Endothelial cell of umbilical vein (primary cell): Measurements from ENCODE around the gene LRSAM1. TPM values are rescaled to one million over a fixed set of nuclear protein-coding genes. Genes with fewer than 3 reads are reported as not detected.

ENCODE experiments used
- BruUV-seq: library from RNA; stranded (reverse); fragments of 400-500 nt; replicated peaks from 2 replicates; lab custom pipeline; 2021; lab: Mats Ljungman, UMichigan
- CTCF ChIA-PET: fragments of 300-600, 350-600 bp; sonication (Branson Sonifier 250); formaldehyde crosslinking; loops from one replicate; lab custom pipeline; 2021; ENCODE audit warnings: antibody characterized with exemption, inconsistent platforms; lab: Charles Lee
- POLR2A ChIA-PET: fragments of 300-600, 350-600 bp; sonication (Branson Sonifier 250); formaldehyde crosslinking; loops from one replicate; lab custom pipeline; 2021; ENCODE audit warnings: antibody characterized with exemption, inconsistent platforms; lab: Charles Lee
- DNase-seq: peaks from one replicate; pipeline ENCODE4 v3.0.0-alpha.2; 2011; ENCODE audit warnings: low read depth, low spot score
- FAIRE-seq: peaks from 2 replicates; lab custom pipeline; 2011; peaks lifted over from hg19 to GRCh38; lab: Jason Lieb, UNC
- H2AFZ ChIP-seq: 2 replicates; pipeline ENCODE4 v1.6.0; 2012; ENCODE audit warnings: low read depth, low read length, control low read depth, inconsistent platforms
- H3K27ac ChIP-seq: 2 replicates; pipeline ENCODE4 v1.5.1; 2011; ENCODE audit warnings: low read depth, mild to moderate bottlenecking, control low read depth, low read length, moderate library complexity; ENCODE audit not compliant: insufficient read depth
- H3K27me3 ChIP-seq, 2 experiments: 2 replicates each; pipeline versions ENCODE4 v1.6.0 to v1.6.1; 2011; ENCODE audit warnings: low read length in 2 of 2, mixed read lengths in 1 of 2; ENCODE audit not compliant: control insufficient read depth in 2 of 2, insufficient read depth in 2 of 2
- H3K36me3 ChIP-seq, 2 experiments: 2 replicates in 1 of 2; 3 replicates in 1 of 2; pipeline ENCODE4 v1.5.1; 2011; ENCODE audit warnings: low read length in 2 of 2, mild to moderate bottlenecking in 1 of 2, moderate library complexity in 1 of 2; ENCODE audit not compliant: control insufficient read depth in 2 of 2, insufficient read depth in 2 of 2; ENCODE audit errors: extremely low read depth in 1 of 2
- H3K4me1 ChIP-seq: 3 replicates; pipeline ENCODE4 v1.5.1; 2011; ENCODE audit warnings: mild to moderate bottlenecking, low read length; ENCODE audit not compliant: control insufficient read depth, insufficient read depth; ENCODE audit errors: extremely low read depth
- H3K4me2 ChIP-seq: 2 replicates; pipeline ENCODE4 v1.6.1; 2011; ENCODE audit warnings: low read length, control low read depth, mixed read lengths; ENCODE audit not compliant: insufficient read depth
- H3K4me3 ChIP-seq, 3 experiments: fragments of 200-600 bp in 1 of 3; sonication (generic), shearing (Covaris generic) in 1 of 3; replicated peaks in 1 of 3; 2 replicates each; pipeline ENCODE4 v1.5.1; 2011 to 2016; ENCODE audit warnings: control low read depth in 3 of 3, low read length in 3 of 3, mild to moderate bottlenecking in 2 of 3, inconsistent platforms in 1 of 3, low read depth in 1 of 3, moderate library complexity in 1 of 3; ENCODE audit not compliant: insufficient read depth in 1 of 3
- H3K79me2 ChIP-seq: 2 replicates; pipeline ENCODE4 v1.6.0; 2012; ENCODE audit warnings: low read length, inconsistent platforms; ENCODE audit not compliant: control insufficient read depth, insufficient read depth
- H3K9ac ChIP-seq: replicated peaks from 2 replicates; pipeline ENCODE3; 2011; ENCODE audit warnings: low read length, control low read depth; ENCODE audit not compliant: insufficient read depth; ENCODE audit errors: extremely low read depth
- H3K9me1 ChIP-seq: replicated peaks from 3 replicates; pipeline ENCODE4 v1.6.0; 2011; ENCODE audit warnings: mild to moderate bottlenecking, low read length; ENCODE audit not compliant: control insufficient read depth, insufficient read depth; ENCODE audit errors: extremely low read depth
- H3K9me3 ChIP-seq: replicated peaks from 2 replicates; pipeline ENCODE4 v1.5.1; 2012; ENCODE audit warnings: low read length, inconsistent platforms; ENCODE audit not compliant: control insufficient read depth, insufficient read depth
- H4K20me1 ChIP-seq: replicated peaks from 2 replicates; pipeline ENCODE3; 2011; ENCODE audit warnings: mild to moderate bottlenecking, low read length; ENCODE audit not compliant: control insufficient read depth, insufficient read depth; ENCODE audit errors: extremely low read depth
- CTCF ChIP-seq, 2 donors: IDR thresholded peaks; 1 replicate in 1 of 2; 2 replicates in 1 of 2; pipeline ENCODE4 v1.5.1; 2011; ENCODE audit warnings: low read length in 2 of 2, mild to moderate bottlenecking in 2 of 2, moderate library complexity in 2 of 2, control low read depth in 1 of 2, inconsistent platforms in 1 of 2, low read depth in 1 of 2; ENCODE audit not compliant: insufficient read depth in 1 of 2; ENCODE audit errors: extremely low read depth in 1 of 2
- EZH2 ChIP-seq: IDR thresholded peaks from 2 replicates; pipeline ENCODE4 v1.6.1; 2012; ENCODE audit warnings: borderline replicate concordance, low read depth, mild to moderate bottlenecking, moderate library complexity, low read length, inconsistent platforms; ENCODE audit not compliant: severe bottlenecking
- FOS ChIP-seq: IDR thresholded peaks from 2 replicates; pipeline ENCODE4 v1.6.1; 2011; ENCODE audit warnings: mild to moderate bottlenecking, low read length, moderate library complexity, borderline replicate concordance; ENCODE audit not compliant: insufficient read depth
- GATA2 ChIP-seq: IDR thresholded peaks from 2 replicates; pipeline ENCODE4 v1.7.0; 2011; ENCODE audit warnings: low read depth, mild to moderate bottlenecking, moderate library complexity, mixed read lengths, low read length; ENCODE audit not compliant: insufficient read length, insufficient read depth
- JUN ChIP-seq: IDR thresholded peaks from 2 replicates; pipeline ENCODE4 v1.6.1; 2011; ENCODE audit warnings: borderline replicate concordance, low read depth; ENCODE audit not compliant: insufficient read length, insufficient read depth
- MYC ChIP-seq: IDR thresholded peaks from one replicate; pipeline ENCODE4 v1.6.1; 2011; ENCODE audit warnings: mild to moderate bottlenecking, low read depth, low read length
- POLR2A ChIP-seq: IDR thresholded peaks from 2 replicates; pipeline ENCODE4 v1.6.1; 2012; ENCODE audit warnings: low read depth, mild to moderate bottlenecking, control low read depth, low read length
- POLR2AphosphoS5 ChIP-seq: IDR thresholded peaks from 2 replicates; pipeline ENCODE4 v1.6.1; 2012; ENCODE audit warnings: low read depth, mild to moderate bottlenecking, control low read depth, low read length, moderate library complexity; ENCODE audit not compliant: insufficient read depth
- dilution Hi-C: fragments of 300-500 bp; cut with MboI; formaldehyde crosslinking; loops from one replicate; pipeline ENCODE4 v1.15.0; 2019; ENCODE audit warnings: low sequenced_read_pairs; ENCODE audit not compliant: extremely low pct_ligation_motif_present
- intact Hi-C: fragments of 100-400 bp; cut with micrococcal nuclease; formaldehyde crosslinking; loops from one replicate; pipeline ENCODE4 v1.10.0; 2022
- polyA plus RNA-seq, 4 experiments: library from polyadenylated mRNA; depleted of rRNA in 3 of 4; stranded (reverse) in 3 of 4; unstranded in 1 of 4; fragments of >200 nt; gene quantifications; 2 replicates each; pipeline versions ENCODE4 v1.2.1 to v1.2.3, GENCODE V29; 2011 to 2012; ENCODE audit warnings: missing spikeins in 1 of 4
- total RNA-seq: library from RNA; stranded (reverse); gene quantifications from 2 replicates; pipeline ENCODE4 v1.2.3, GENCODE V29; 2021
- TF ChIP-seq, protein P1 (sequence below): IDR thresholded peaks from 2 replicates; pipeline ENCODE4 v1.6.1; 2011; ENCODE audit not compliant: insufficient read depth, insufficient read length

The LRSAM1 gene
- total and polyA plus RNA-seq, 2 donors (not counting 3 experiments of a cell fraction or from before 2014, with no cell fraction given), result 10.8 to 18.9 TPM

GRCh38 chr9:127405344-127406125 lies 45.8 kb upstream of the LRSAM1 start:
- CTCF ChIA-PET, result interaction anchor here (0.8 to 1.6 kb wide), 2 partner anchors 12 to 16 kb away, joined by 3 read pairs; no protein-coding TSS in a partner anchor
- Histone ChIP-seq H3K4me2 (no peak overlapping the region), H3K9me3 (no peaks in the 10 kb centered on the region), H3K27ac (no peak overlapping the region), H2AFZ (no peak overlapping the region), H3K9me1 (no peaks in the 10 kb centered on the region), H3K4me3 (no peak overlapping the region), H3K9ac (no peak overlapping the region), H3K79me2 (no peaks in the 10 kb centered on the region), H3K27me3 (no peaks in the 10 kb centered on the region), H3K36me3 (peaks cover 3 to 6% of the 10 kb centered on the region in 2 experiments), H4K20me1 (no peaks in the 10 kb centered on the region), H3K4me1 (no peaks in the 10 kb centered on the region)
- no peak for TF ChIP-seq MYC
- intact Hi-C loops, result no loop called here
- DNase-seq (no peak), FAIRE-seq (no peak)
- no TSS peak for BruUV-seq
- POLR2A ChIA-PET, result no interaction called here
- dilution Hi-C loops, result no loop called here

DNA sequence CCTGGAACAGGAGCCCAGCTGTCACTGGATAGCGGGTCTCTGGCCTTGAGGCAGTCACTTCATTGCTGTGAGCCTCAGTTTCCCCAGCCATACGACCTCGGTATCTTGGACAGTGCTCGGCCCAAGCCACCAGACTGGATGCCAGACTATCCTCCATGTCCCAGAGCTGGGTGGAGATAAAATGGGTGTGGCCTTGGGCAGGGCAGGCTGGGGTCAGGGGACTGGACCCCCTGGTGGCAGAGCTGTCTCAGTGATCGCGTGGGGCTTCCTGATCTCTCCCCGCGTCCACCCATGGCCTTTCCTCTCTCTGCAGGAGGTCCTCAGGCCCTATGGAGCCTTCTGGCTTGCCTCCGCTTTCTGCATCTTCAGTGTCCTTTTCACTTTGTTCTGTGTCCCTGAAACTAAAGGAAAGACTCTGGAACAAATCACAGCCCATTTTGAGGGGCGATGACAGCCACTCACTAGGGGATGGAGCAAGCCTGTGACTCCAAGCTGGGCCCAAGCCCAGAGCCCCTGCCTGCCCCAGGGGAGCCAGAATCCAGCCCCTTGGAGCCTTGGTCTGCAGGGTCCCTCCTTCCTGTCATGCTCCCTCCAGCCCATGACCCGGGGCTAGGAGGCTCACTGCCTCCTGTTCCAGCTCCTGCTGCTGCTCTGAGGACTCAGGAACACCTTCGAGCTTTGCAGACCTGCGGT lies 44.4 kb upstream of the LRSAM1 start:
- ChIA-PET POLR2A (interaction anchor here (0.7 kb wide), 1 partner anchor 14 kb away, joined by 5 read pairs; no protein-coding TSS in a partner anchor), CTCF (interaction anchor here (0.6 to 1.9 kb wide), 4 partner anchors 10 to 111 kb away, joined by 3 to 7 read pairs (median 3); partner anchors contain the start of genes SLC2A8 and ZNF79)
- Histone ChIP-seq H3K4me3 (no peak overlapping the region), H3K4me1 (no peaks in the 10 kb centered on the region), H3K79me2 (no peaks in the 10 kb centered on the region), H3K27ac (no peak overlapping the region), H3K9me3 (no peaks in the 10 kb centered on the region), H3K9me1 (no peaks in the 10 kb centered on the region), H3K9ac (no peak overlapping the region), H3K4me2 (no peak overlapping the region), H2AFZ (no peak overlapping the region), H3K27me3 (no peaks in the 10 kb centered on the region), H4K20me1 (no peaks in the 10 kb centered on the region), H3K36me3 (peaks cover 3 to 6% of the 10 kb centered on the region in 2 experiments)
- TSS peak; percentile 27 for BruUV-seq
- FAIRE-seq (no peak), DNase-seq (no peak)
- dilution Hi-C loops (no loop called here), intact Hi-C loops (no loop called here)
- TF ChIP-seq GATA2 (no peak), MYC (no peak), POLR2A (no peak), CTCF (IDR thresholded peaks at IDR 0.05; ENCODE audit: extremely low read depth in 1 of 2, insufficient read depth in 1 of 2, low read depth in 1 of 2, low read length in 2 of 2) (no peak), FOS (no peak), EZH2 (no peak), JUN (no peak), POLR2AphosphoS5 (no peak)
- TF ChIP-seq, protein P1, sequence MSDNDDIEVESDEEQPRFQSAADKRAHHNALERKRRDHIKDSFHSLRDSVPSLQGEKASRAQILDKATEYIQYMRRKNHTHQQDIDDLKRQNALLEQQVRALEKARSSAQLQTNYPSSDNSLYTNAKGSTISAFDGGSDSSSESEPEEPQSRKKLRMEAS, result no peak
